ENCODE results near the gene ARMH4. TPM values are rescaled to one million over a fixed set of nuclear protein-coding genes. Genes with fewer than 3 reads are reported as not detected.
A peak's percentile ranks its signal among the peaks of the same experiment; 100 is the strongest.

The ARMH4 gene
- total and polyA plus RNA-seq, 12 donors: 1.1 to 23.2 (median 9.0) TPM

DNA sequence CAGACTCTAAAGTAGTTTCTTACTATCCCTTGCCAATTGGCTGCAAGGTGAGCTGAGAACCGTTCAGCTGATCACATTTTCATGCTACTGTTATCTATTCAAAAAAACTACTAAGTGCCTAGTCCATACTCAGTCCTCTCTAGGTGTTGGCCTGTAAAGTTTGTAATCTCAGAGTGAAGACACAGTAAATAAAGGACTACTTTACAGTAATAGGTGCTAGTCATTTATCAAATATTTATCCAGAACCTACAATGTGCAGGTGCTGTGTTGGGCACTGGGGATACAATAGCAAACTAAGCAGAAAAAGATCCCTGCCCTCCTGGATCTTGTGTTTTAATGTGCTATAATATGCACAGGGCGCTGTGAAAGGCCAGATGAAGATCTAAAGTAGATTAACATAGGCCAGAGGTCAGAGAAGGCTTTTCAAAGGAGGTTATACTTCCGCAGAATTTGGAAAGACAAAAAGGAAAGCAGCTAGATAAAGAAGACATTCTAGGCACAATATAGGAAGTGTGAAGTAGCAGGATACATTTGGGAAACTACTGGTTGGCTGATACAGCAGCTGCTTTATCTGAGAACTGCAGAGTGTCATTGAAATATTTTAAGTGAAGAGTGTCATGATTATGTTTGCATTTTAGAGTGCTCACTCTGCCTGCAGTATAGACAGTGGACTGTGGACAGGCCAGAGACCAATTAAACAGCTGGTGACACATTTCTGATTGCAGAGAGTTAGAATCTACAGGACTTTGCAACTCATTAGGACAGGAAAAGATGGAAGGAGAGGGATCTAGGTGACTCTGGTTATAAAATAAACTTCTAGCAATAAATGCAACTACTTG, 40.0 kb upstream of the ARMH4 start:
- intact Hi-C loops (cut with DNase I): no loop called here
- TF ChIP-seq, protein P1, sequence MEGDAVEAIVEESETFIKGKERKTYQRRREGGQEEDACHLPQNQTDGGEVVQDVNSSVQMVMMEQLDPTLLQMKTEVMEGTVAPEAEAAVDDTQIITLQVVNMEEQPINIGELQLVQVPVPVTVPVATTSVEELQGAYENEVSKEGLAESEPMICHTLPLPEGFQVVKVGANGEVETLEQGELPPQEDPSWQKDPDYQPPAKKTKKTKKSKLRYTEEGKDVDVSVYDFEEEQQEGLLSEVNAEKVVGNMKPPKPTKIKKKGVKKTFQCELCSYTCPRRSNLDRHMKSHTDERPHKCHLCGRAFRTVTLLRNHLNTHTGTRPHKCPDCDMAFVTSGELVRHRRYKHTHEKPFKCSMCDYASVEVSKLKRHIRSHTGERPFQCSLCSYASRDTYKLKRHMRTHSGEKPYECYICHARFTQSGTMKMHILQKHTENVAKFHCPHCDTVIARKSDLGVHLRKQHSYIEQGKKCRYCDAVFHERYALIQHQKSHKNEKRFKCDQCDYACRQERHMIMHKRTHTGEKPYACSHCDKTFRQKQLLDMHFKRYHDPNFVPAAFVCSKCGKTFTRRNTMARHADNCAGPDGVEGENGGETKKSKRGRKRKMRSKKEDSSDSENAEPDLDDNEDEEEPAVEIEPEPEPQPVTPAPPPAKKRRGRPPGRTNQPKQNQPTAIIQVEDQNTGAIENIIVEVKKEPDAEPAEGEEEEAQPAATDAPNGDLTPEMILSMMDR (IDR thresholded peaks at IDR 0.05): no peak
- no peak for TF ChIP-seq POLR2A (IDR thresholded peaks at IDR 0.05)
- H3K4me1 ChIP-seq (replicated peaks in 1 of 2): no peaks in the 10 kb centered on the region
- H3K27ac ChIP-seq: no peak overlapping the region
- 72 to 82% (median 78%) methylated on average over 3 of the region's 3 CpGs for WGBS, 4 donors
- H3K9me3 ChIP-seq (replicated peaks in 1 of 3): no peaks in the 10 kb centered on the region
- no peak for DNase-seq
- H3K36me3 ChIP-seq (replicated peaks in 1 of 2): no peaks in the 10 kb centered on the region
- no peaks in the 10 kb centered on the region for H3K27me3 ChIP-seq
- no peak overlapping the region for H3K4me3 ChIP-seq

DNA sequence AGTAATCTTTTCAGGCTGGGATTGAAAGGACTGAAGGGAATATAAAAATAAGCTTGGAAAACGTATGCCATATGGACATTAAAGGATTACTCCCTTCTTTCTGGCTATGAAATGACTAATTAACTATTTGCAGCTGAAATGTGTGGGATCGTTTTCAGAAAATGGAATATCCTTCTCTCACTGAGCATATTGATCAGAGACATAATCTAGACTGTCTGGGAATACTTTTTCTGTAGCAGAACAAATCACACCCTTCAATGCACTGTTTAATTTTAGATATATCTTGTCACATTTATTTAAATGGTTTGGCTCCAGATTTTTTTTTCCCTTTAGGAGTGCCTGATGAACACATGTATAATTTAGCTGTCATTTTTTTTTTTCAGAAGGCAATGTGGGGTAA, 37.2 kb upstream of the ARMH4 start:
- intact Hi-C loops (cut with DNase I): no loop called here
- H3K4me3 ChIP-seq: no peak overlapping the region
- no peak overlapping the region for H3K27ac ChIP-seq
- no peak for DNase-seq
- no peaks in the 10 kb centered on the region for H3K27me3 ChIP-seq
- no peaks in the 10 kb centered on the region for H3K4me1 ChIP-seq (replicated peaks in 1 of 2)
- no peaks in the 10 kb centered on the region for H3K9me3 ChIP-seq (replicated peaks in 1 of 3)
- WGBS, 4 donors: 63 to 77% (median 70%) methylated on average over 2 of the region's 2 CpGs
- TF ChIP-seq POLR2A (IDR thresholded peaks at IDR 0.05): no peak
- TF ChIP-seq, protein P1 (IDR thresholded peaks at IDR 0.05): no peak
- H3K36me3 ChIP-seq (replicated peaks in 1 of 2): no peaks in the 10 kb centered on the region

DNA sequence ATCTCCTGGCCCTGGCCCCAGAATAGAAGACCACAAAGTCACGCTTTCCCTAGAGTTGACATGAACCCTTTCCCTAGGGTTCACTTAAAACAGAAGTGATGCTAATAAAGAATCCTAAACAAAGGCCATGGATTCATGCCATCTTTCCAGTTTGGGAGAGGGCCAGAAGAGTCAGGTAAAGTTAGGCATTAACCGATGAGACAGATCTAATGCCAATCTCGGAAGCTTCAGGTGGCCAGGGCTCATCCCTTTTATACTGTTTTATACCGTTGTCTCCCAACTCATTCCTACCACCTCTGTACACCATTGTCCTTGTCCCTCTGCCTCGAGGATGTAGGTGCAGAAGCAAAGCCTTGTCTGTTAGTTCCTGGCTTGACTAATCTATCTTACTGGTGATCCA, 25.1 kb upstream of the ARMH4 start:
- no peaks in the 10 kb centered on the region for H3K36me3 ChIP-seq (replicated peaks in 1 of 2)
- no peaks in the 10 kb centered on the region for H3K27me3 ChIP-seq
- TF ChIP-seq POLR2A (IDR thresholded peaks at IDR 0.05): no peak
- TF ChIP-seq, protein P1 (IDR thresholded peaks at IDR 0.05): no peak
- no peak overlapping the region for H3K4me3 ChIP-seq
- no peak for DNase-seq
- intact Hi-C loops (cut with DNase I): no loop called here
- no peaks in the 10 kb centered on the region for H3K9me3 ChIP-seq (replicated peaks in 1 of 3)
- H3K27ac ChIP-seq: no peak overlapping the region
- WGBS, 4 donors: 78 to 84% (median 79%) methylated on average over 5 of the region's 5 CpGs
- no peaks in the 10 kb centered on the region for H3K4me1 ChIP-seq (replicated peaks in 1 of 2)

DNA sequence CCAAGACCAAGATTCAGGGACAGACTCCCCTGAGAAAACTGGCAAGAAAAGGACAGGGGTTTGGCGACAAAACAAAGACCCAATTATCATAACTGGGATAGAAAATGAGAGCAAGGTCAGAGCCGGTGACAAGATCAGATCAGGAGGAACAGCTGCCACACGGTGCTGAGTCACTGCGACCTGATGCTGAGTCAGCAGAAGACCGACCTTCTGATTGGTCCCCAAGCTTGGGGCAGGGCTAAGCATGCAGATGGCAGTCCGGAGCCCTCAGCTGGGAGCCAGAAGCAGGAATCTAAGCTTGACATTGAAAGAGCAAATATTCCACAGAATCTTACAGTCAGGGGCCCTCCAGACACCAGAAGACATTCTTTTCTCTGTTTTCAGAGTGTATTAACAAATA, 19.1 kb upstream of the ARMH4 start:
- no peaks in the 10 kb centered on the region for H3K27me3 ChIP-seq
- no peaks in the 10 kb centered on the region for H3K9me3 ChIP-seq (replicated peaks in 1 of 3)
- DNase-seq: peak; percentile 93 to 99 (median 97)
- peak overlapping the region; percentile 49 to 91 (median 71) for H3K27ac ChIP-seq
- intact Hi-C loops (cut with DNase I): no loop called here
- no peaks in the 10 kb centered on the region for H3K36me3 ChIP-seq (replicated peaks in 1 of 2)
- peak overlapping the region in 1 of 4 donors; percentile 24 for H3K4me3 ChIP-seq
- TF ChIP-seq POLR2A (IDR thresholded peaks at IDR 0.05): peak in 1 of 2 donors; percentile 91
- TF ChIP-seq, protein P1 (IDR thresholded peaks at IDR 0.05): no peak
- WGBS, 4 donors: 11 to 14% (median 12%) methylated on average over 6 of the region's 6 CpGs
- peaks cover 5 to 8% of the 10 kb centered on the region in 2 donors for H3K4me1 ChIP-seq (replicated peaks in 1 of 2)
